DMS153 treated with DMSO at 0.1 percent for 48 hours (cell line): ENCODE measurements around the gene FHL2.

Experiments used
- DNase-seq: peaks from one replicate; lab custom pipeline; 2025; ENCODE audit not compliant: unreplicated experiment; lab: John Stamatoyannopoulos, UW

The FHL2 gene

GRCh38 chr2:105320651-105321215, 78.1 kb downstream of the FHL2 start:
- DNase-seq = no peak

GRCh38 chr2:105317937-105318336, 80.9 kb downstream of the FHL2 start:
- no peak for DNase-seq

- no peak for DNase-seq
Measured at GRCh38 chr2:105315314-105315713, 83.5 kb downstream of the FHL2 start.

- DNase-seq = no peak
Measured at GRCh38 chr2:105313877-105314276, 85.0 kb downstream of the FHL2 start.
